HG03520 (cell line): Measurements from ENCODE around the gene SLC16A6.
"Not testable (repeated sequence)": the region's sequence is repeated elsewhere in the genome, so short reads cannot be mapped to it uniquely, and the experiment has no call there.

ENCODE experiments used
- ATAC-seq: cut with Tn5 transposase; IDR thresholded peaks from one replicate; pipeline ENCODE4 v1.9.1; 2021; ENCODE audit warnings: mild to moderate bottlenecking, moderate library complexity; ENCODE audit not compliant: unreplicated experiment

Gene SLC16A6

GRCh38 chr17:68225055-68225454, 65.9 kb downstream of the SLC16A6 start:
- ATAC-seq: not testable (repeated sequence)

GRCh38 chr17:68222606-68223005, 68.3 kb downstream of the SLC16A6 start:
- ATAC-seq: no peak

DNA sequence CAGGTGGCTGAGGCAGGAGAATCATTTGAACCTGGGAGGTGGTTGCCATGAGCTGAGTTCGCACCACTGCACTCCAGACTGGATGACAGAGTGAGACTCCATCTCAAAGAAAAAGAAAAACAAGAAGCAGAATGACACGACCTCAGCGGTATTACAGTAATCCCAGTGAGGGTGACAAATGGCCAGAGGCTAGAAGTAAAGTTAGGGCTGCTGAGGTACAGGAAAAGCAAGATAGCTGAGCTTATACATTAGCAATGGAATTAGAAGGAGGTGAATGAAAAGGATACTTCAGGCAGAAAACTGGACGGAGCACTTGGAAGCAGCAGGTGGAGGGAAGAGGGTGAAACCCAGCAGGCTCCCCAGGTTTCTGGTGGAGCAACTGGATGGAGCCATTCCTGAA, 69.1 kb downstream of the SLC16A6 start:
- ATAC-seq: no peak

DNA sequence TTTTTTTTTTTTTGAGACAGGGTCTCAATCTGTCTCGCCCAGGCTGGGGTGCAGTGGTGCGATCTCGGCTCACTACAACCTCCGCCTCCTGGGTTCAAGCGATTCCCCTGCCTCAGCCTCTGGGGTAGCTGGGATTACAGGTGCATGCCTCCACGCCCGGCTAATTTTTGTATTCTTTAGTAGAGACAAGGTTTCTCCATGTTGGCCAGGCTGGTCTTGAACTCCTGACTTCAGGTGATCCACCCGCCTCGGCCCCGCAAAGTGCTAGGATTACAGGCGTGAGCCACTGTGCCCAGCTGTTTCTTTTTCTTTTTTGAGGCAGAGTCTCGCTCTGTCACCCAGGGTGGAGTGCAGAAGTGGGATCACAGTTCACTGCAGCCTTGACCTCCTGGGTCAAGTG, 70.1 kb downstream of the SLC16A6 start:
- ATAC-seq: not testable (repeated sequence)

GRCh38 chr17:68220186-68220585, 70.7 kb downstream of the SLC16A6 start:
- ATAC-seq: not testable (repeated sequence)

- ATAC-seq: not testable (repeated sequence)
These were observed 71.5 kb downstream of the SLC16A6 start for GRCh38 chr17:68219429-68219828.
